Measurements from ENCODE around the gene APMAP.

GRCh38 chr20:24962510-24962909 is 30.0 kb downstream of the APMAP start:
- TF ChIP-seq CTCF (IDR thresholded peaks at IDR 0.05): no peak
- no peak for TF ChIP-seq ZFX (IDR thresholded peaks at IDR 0.05; ENCODE audit: borderline replicate concordance)

All from 22Rv1 (cell line).